Lower lobe of right lung (tissue), 2 donors: ENCODE measurements around the gene FAM135A. TPM values are rescaled to one million over a fixed set of nuclear protein-coding genes. Genes with fewer than 3 reads are reported as not detected.
"Not testable (repeated sequence)": the region's sequence is repeated elsewhere in the genome, so short reads cannot be mapped to it uniquely, and the experiment has no call there.

ENCODE experiments used
- ATAC-seq, 2 donors: fragments of 200-7000 bp; cut with Tn5 transposase; one replicate each; pipeline ENCODE4 v1.9.1; 2020 to 2022; ENCODE audit warnings: mild to moderate bottlenecking in 2 of 2, moderate library complexity in 2 of 2
- DNase-seq: peaks from one replicate; pipeline ENCODE4 v3.0.0-alpha.2; 2020
- H3K27ac ChIP-seq: fragments of 200-600 bp; one replicate; pipeline ENCODE4 v1.8.0; 2022
- H3K27me3 ChIP-seq: fragments of 200-600 bp; one replicate; pipeline ENCODE4 v1.8.0; 2022; ENCODE audit warnings: low read depth
- H3K36me3 ChIP-seq: fragments of 200-600 bp; one replicate; pipeline ENCODE4 v1.8.0; 2022; ENCODE audit warnings: mild to moderate bottlenecking
- H3K4me1 ChIP-seq: fragments of 200-600 bp; one replicate; pipeline ENCODE4 v1.8.0; 2022
- H3K4me3 ChIP-seq: fragments of 200-600 bp; one replicate; pipeline ENCODE4 v1.8.0; 2022; ENCODE audit warnings: mild to moderate bottlenecking
- H3K9me3 ChIP-seq: fragments of 200-600 bp; one replicate; pipeline ENCODE4 v1.8.0; 2022
- CTCF ChIP-seq: fragments of 200-600 bp; IDR thresholded peaks from one replicate; pipeline ENCODE4 v1.8.0; 2022; ENCODE audit warnings: antibody characterized with exemption, mild to moderate bottlenecking
- intact Hi-C: fragments of 100-400 bp; cut with DNase I; formaldehyde crosslinking; loops from one replicate; pipeline ENCODE4 v1.11.0; 2022
- total RNA-seq: library from RNA; stranded (reverse); fragmentation: NEBNext Ultra II Directional; extraction: Animal tissue kit (Norgen Biotek cat#: 25700); gene quantifications from one replicate; pipeline ENCODE4 v1.2.1, GENCODE V29; 2021
- donor health status: DM: no; HTN: yes; CAD: no; lungs with severe emphysema.

The FAM135A gene
- total RNA-seq, 1 donor from 2014 or later: 20.3 TPM

- ATAC-seq (no peak), DNase-seq (no peak)
- no peak for TF ChIP-seq CTCF
- Histone ChIP-seq H3K36me3 (no peaks in the 10 kb centered on the region), H3K9me3 (no peaks in the 10 kb centered on the region), H3K27ac (no peak overlapping the region), H3K4me1 (no peaks in the 10 kb centered on the region), H3K27me3 (no peaks in the 10 kb centered on the region), H3K4me3 (no peak overlapping the region)
- intact Hi-C loops: no loop called here
Measured at GRCh38 chr6:70456735-70457134, 43.4 kb downstream of the FAM135A start.

GRCh38 chr6:70459235-70459634 is 45.9 kb downstream of the FAM135A start:
- intact Hi-C loops: no loop called here
- DNase-seq: no peak
- H3K27me3 ChIP-seq: no peaks in the 10 kb centered on the region
- ATAC-seq: no peak
- H3K9me3 ChIP-seq: no peaks in the 10 kb centered on the region
- no peaks in the 10 kb centered on the region for H3K36me3 ChIP-seq
- no peaks in the 10 kb centered on the region for H3K4me1 ChIP-seq
- no peak overlapping the region for H3K4me3 ChIP-seq
- no peak for TF ChIP-seq CTCF
- H3K27ac ChIP-seq: no peak overlapping the region

- DNase-seq, H3K4me3 ChIP-seq, H3K4me1 ChIP-seq, H3K9me3 ChIP-seq, H3K36me3 ChIP-seq, intact Hi-C loops, H3K27me3 ChIP-seq, H3K27ac ChIP-seq, ATAC-seq: not testable (repeated sequence)
Measured at GRCh38 chr6:70459699-70460098, 46.4 kb downstream of the FAM135A start.

GRCh38 chr6:70470016-70470415 is 56.7 kb downstream of the FAM135A start:
- Histone ChIP-seq H3K27me3 (no peaks in the 10 kb centered on the region), H3K4me1 (no peaks in the 10 kb centered on the region), H3K9me3 (no peaks in the 10 kb centered on the region), H3K4me3 (no peak overlapping the region), H3K27ac (no peak overlapping the region), H3K36me3 (peaks cover 14% of the 10 kb centered on the region)
- TF ChIP-seq CTCF: no peak
- DNase-seq: no peak
- intact Hi-C loops: no loop called here
- no peak for ATAC-seq

GRCh38 chr6:70470510-70470909 is 57.2 kb downstream of the FAM135A start:
- ATAC-seq, H3K4me1 ChIP-seq, DNase-seq, H3K9me3 ChIP-seq, H3K4me3 ChIP-seq, intact Hi-C loops, H3K27ac ChIP-seq, H3K27me3 ChIP-seq: not testable (repeated sequence)
- H3K36me3 ChIP-seq: peaks cover 14% of the 10 kb centered on the region

GRCh38 chr6:70474751-70475150 is 61.4 kb downstream of the FAM135A start:
- no peak overlapping the region for H3K4me3 ChIP-seq
- H3K9me3 ChIP-seq: peaks cover 5% of the 10 kb centered on the region
- no peak for TF ChIP-seq CTCF

GRCh38 chr6:70479236-70479635 is 65.9 kb downstream of the FAM135A start:
- H3K27me3 ChIP-seq: no peaks in the 10 kb centered on the region
- H3K4me3 ChIP-seq: no peak overlapping the region
- intact Hi-C loops: no loop called here
- H3K27ac ChIP-seq: no peak overlapping the region
- peaks cover 5% of the 10 kb centered on the region for H3K9me3 ChIP-seq
- ATAC-seq: no peak
- no peak for DNase-seq
- peaks cover 27% of the 10 kb centered on the region for H3K36me3 ChIP-seq
- TF ChIP-seq CTCF: no peak
- H3K4me1 ChIP-seq: no peaks in the 10 kb centered on the region

More at GRCh38 chr6:70474751-70475150, 61.4 kb downstream of the FAM135A start:
- intact Hi-C loops: no loop called here
- ATAC-seq (no peak), DNase-seq (no peak)
- H3K36me3 ChIP-seq: peaks cover 25% of the 10 kb centered on the region
- H3K27me3 ChIP-seq: no peaks in the 10 kb centered on the region
- H3K27ac ChIP-seq: no peak overlapping the region
- H3K4me1 ChIP-seq: no peaks in the 10 kb centered on the region

GRCh38 chr6:70486638-70487037 is 73.3 kb downstream of the FAM135A start:
- H3K4me3 ChIP-seq, H3K9me3 ChIP-seq, DNase-seq, H3K4me1 ChIP-seq, H3K27me3 ChIP-seq, intact Hi-C loops, ATAC-seq, H3K27ac ChIP-seq: not testable (repeated sequence)
- H3K36me3 ChIP-seq: peaks cover 17% of the 10 kb centered on the region
